Hepatocyte (in vitro differentiated cells): ENCODE data around the gene MYL9. TPM values are rescaled to one million over a fixed set of nuclear protein-coding genes. Genes with fewer than 3 reads are reported as not detected.
A peak's percentile ranks its signal among the peaks of the same experiment; 100 is the strongest.

Experiments used
- DNase-seq: peaks from one replicate; pipeline ENCODE4 v3.0.0-alpha.2; 2016; ENCODE audit warnings: low spot score
- H2AFZ ChIP-seq: fragments of 200-600 bp; sonication (generic); 2 replicates; pipeline ENCODE4 v1.6.0; 2016; ENCODE audit warnings: antibody characterized with exemption, mild to moderate bottlenecking
- H3K27ac ChIP-seq: fragments of 200-600 bp; sonication (generic); 2 replicates; pipeline ENCODE4 v1.5.1; 2016; ENCODE audit warnings: mild to moderate bottlenecking
- H3K27me3 ChIP-seq: fragments of 200-600 bp; sonication (generic); 2 replicates; pipeline ENCODE4 v1.6.1; 2016
- H3K36me3 ChIP-seq: fragments of 200-600 bp; sonication (generic); replicated peaks from 2 replicates; pipeline ENCODE4 v1.5.1; 2016; ENCODE audit warnings: low read depth; ENCODE audit not compliant: insufficient read depth
- H3K4me1 ChIP-seq: fragments of 200-600 bp; sonication (generic); 2 replicates; pipeline ENCODE4 v1.5.1; 2016; ENCODE audit warnings: mild to moderate bottlenecking, moderate library complexity; ENCODE audit not compliant: insufficient read depth
- H3K4me2 ChIP-seq: fragments of 200-600 bp; sonication (generic); 2 replicates; pipeline ENCODE4 v1.6.0; 2016
- H3K4me3 ChIP-seq: fragments of 200-600 bp; sonication (generic); 2 replicates; pipeline ENCODE4 v1.5.1; 2016; ENCODE audit warnings: mild to moderate bottlenecking
- H3K79me2 ChIP-seq: fragments of 200-600 bp; sonication (generic); 2 replicates; pipeline ENCODE4 v1.6.0; 2017; ENCODE audit warnings: mild to moderate bottlenecking
- H3K9me2 ChIP-seq: fragments of 200-600 bp; sonication (generic); replicated peaks from 2 replicates; pipeline ENCODE4 v1.6.0; 2017; ENCODE audit warnings: mild to moderate bottlenecking; ENCODE audit not compliant: insufficient read depth
- H3K9me3 ChIP-seq: fragments of 200-600 bp; sonication (generic); 2 replicates; pipeline ENCODE4 v1.5.1; 2016; ENCODE audit warnings: low read depth, mild to moderate bottlenecking
- H4K20me1 ChIP-seq: fragments of 200-600 bp; sonication (generic); 2 replicates; pipeline ENCODE4 v1.6.0; 2016; ENCODE audit warnings: mild to moderate bottlenecking; ENCODE audit not compliant: insufficient read depth, poor library complexity, severe bottlenecking
- CTCF ChIP-seq: fragments of 200-600 bp; sonication (generic); IDR thresholded peaks from 2 replicates; pipeline ENCODE4 v1.5.1; 2016; ENCODE audit warnings: antibody characterized with exemption, mild to moderate bottlenecking; ENCODE audit not compliant: poor library complexity
- EZH2 ChIP-seq: fragments of 200-600 bp; sonication (generic); IDR thresholded peaks from 2 replicates; pipeline ENCODE4 v1.6.1; 2016; ENCODE audit warnings: antibody characterized with exemption, mild to moderate bottlenecking, borderline replicate concordance
- EZH2phosphoT487 ChIP-seq: fragments of 200-600 bp; sonication (generic); IDR thresholded peaks from one replicate; pipeline ENCODE4 v1.6.1; 2018; ENCODE audit warnings: antibody characterized with exemption, mild to moderate bottlenecking, low read depth, moderate library complexity; ENCODE audit not compliant: unreplicated experiment, severe bottlenecking
- WGBS: methylation state at CpG from one replicate; pipeline ENCODE4 v1.1.6; 2016; ENCODE audit warnings: low lambda C conversion rate; ENCODE audit errors: missing lambda C conversion rate; 5-methylcytosine and 5-hydroxymethylcytosine counted together
- polyA plus RNA-seq: library from polyadenylated mRNA; unstranded; fragments of >200 nt; fragmentation: Nextera tagmentation; extraction: Ambion mirVana; gene quantifications from 2 replicates; pipeline ENCODE4 v1.2.1, GENCODE V29; 2016
- total RNA-seq: library from RNA; depleted of rRNA; stranded (reverse); fragments of >200 nt; gene quantifications from 2 replicates; pipeline ENCODE4 v1.2.3, GENCODE V29; 2014

Gene MYL9
- total and polyA plus RNA-seq, 2 experiments from 2014 or later = 31.8 to 169 TPM

DNA sequence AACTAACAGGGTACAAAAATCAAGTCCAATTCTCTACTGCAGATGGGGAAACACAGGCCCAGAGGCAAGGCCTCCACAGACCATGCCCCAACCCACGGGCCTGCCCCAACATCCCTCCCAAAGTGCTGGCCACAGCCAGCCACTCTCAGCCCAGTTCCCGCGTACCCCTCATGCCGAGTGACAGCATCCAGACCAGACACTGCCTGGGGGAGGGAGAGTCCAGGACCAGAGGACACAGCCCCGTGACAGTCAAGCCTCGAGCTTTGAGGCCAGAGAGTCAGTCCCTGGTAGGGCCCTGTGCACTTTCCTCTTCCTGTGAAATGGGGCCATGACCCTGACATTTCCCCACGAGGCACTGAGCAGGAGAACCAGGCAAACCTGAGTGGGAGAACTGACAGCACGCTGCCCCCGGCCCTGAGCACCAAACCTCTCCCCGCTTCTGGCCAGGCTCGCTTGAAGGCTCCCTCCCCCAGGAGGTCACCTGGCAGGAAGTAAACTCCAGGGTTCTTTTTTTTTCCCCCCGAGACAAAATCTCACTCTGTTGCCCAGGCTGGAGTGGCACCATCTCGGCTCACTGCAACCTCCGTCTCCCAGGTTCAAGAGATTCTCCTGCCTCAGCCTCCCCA lies 4.9 kb downstream of the MYL9 start:
- Histone ChIP-seq H4K20me1 (no peaks in the 10 kb centered on the region), H3K4me2 (no peak overlapping the region), H3K36me3 (no peaks in the 10 kb centered on the region), H3K27me3 (no peaks in the 10 kb centered on the region), H3K4me3 (no peak overlapping the region), H2AFZ (no peak overlapping the region), H3K9me2 (no peaks in the 10 kb centered on the region), H3K79me2 (peaks cover 24% of the 10 kb centered on the region), H3K9me3 (no peaks in the 10 kb centered on the region), H3K27ac (no peak overlapping the region), H3K4me1 (peaks cover 22% of the 10 kb centered on the region)
- WGBS = 83% methylated on average over 14 of the region's 14 CpGs
- DNase-seq = no peak
- no peak for TF ChIP-seq CTCF
- no peak for TF ChIP-seq EZH2
- TF ChIP-seq EZH2phosphoT487 = no peak

DNA sequence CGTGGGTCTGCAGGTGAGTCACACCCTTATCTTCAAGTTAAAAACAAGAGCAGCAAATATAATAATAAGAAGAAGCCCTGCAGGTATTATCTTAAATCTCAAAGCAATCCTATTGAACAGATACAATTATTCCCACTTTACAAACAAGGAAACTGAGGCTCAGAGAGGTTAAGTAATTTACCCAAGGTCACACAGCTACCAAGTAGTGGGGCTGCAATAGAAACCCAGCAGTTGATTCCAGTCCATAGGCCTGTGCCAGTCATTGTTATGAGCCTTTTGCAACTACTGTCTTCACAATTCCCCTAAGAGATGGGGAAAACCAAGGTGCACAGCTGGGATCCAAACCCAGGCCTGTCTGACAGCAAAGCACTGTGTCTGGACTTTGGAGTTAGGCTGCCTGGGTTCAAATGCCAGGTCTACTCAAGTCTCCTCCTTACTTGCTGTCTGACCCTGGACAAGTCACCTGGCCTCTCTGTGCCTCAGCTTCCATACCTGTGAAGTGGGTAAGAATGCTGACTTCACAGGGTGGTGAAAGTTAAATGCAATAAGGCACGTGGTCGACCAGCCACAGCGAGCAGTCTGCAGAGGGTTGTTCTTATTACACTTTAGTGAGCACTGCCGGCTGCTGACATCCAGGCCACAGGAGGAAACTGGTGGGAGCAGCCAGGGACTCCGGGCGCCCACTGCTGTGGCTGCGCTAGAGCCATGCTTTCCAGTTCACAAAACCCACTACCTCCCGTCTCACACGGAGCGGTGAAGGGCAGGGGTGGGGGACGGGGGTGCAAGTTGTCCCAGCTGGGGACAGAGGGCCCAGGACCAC lies 6.1 kb downstream of the MYL9 start:
- H3K79me2 ChIP-seq = peaks cover 13% of the 10 kb centered on the region
- peaks cover 14% of the 10 kb centered on the region for H3K4me1 ChIP-seq
- H4K20me1 ChIP-seq = no peaks in the 10 kb centered on the region
- H3K36me3 ChIP-seq = no peaks in the 10 kb centered on the region
- no peaks in the 10 kb centered on the region for H3K27me3 ChIP-seq
- no peak overlapping the region for H3K4me2 ChIP-seq
- no peak overlapping the region for H3K4me3 ChIP-seq
- DNase-seq = no peak
- WGBS = 90% methylated on average over 12 of the region's 12 CpGs
- no peak for TF ChIP-seq EZH2phosphoT487
- no peak for TF ChIP-seq CTCF
- TF ChIP-seq EZH2 = no peak
- H3K9me3 ChIP-seq = no peaks in the 10 kb centered on the region
- H3K27ac ChIP-seq = no peak overlapping the region
- H3K9me2 ChIP-seq = no peaks in the 10 kb centered on the region
- no peak overlapping the region for H2AFZ ChIP-seq

DNA sequence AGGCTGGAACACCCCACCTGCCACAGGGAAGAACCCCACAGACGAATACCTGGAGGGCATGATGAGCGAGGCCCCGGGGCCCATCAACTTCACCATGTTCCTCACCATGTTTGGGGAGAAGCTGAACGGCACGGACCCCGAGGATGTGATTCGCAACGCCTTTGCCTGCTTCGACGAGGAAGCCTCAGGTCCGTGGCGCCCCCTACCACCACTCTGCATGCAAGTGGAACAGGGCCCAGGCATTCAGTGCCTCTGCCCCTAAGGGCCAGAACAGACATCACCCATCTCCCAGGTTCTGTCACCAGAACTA lies 6.6 kb downstream of the MYL9 start:
- WGBS = 85% methylated on average over 10 of the region's 12 CpGs
- Histone ChIP-seq H4K20me1 (no peaks in the 10 kb centered on the region), H3K27me3 (no peaks in the 10 kb centered on the region), H3K4me3 (no peak overlapping the region), H3K36me3 (no peaks in the 10 kb centered on the region), H3K79me2 (peaks cover 7% of the 10 kb centered on the region), H3K27ac (no peak overlapping the region), H3K9me2 (no peaks in the 10 kb centered on the region), H3K9me3 (no peaks in the 10 kb centered on the region), H2AFZ (no peak overlapping the region), H3K4me2 (no peak overlapping the region), H3K4me1 (peaks cover 8% of the 10 kb centered on the region)
- TF ChIP-seq CTCF = peak; percentile 9
- no peak for TF ChIP-seq EZH2phosphoT487
- DNase-seq = no peak
